Cortex of kidney (tissue), 1 donor: ENCODE results near the gene MAPK9.
"Not testable (repeated sequence)": the region's sequence is repeated elsewhere in the genome, so short reads cannot be mapped to it uniquely, and the experiment has no call there.

Experiments
- DNase-seq: peaks from one replicate; lab custom pipeline; 2025; lab: John Stamatoyannopoulos, UW

The MAPK9 gene

DNA sequence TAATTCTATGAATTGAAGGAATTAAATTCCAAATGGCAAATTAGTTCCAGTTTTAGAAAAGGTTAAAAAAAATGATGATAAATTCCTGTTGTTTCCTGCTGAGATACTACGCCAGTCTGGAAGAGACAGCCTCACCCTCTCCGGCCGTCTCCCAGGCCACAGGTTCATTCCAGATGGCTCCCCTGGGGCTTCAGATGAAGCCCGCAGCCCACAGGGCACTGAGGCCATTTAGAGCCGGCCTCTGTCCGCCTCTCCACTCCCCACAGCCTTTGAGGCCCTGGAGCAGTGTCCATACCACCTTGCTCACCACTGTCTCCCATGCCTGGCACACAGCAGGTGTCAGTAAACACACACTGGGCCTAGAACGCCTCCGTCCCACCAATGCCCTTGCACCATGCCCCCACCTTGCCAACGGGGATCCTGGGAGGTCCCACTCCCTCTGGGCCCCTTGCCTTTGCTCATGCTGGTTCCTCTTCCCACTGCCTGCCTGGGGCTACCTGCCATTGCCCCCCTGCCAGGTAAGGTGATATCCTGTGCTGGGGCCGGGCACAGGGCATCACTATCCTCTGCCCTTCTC lies 35.2 kb upstream of the MAPK9 start:
- no peak for DNase-seq

DNA sequence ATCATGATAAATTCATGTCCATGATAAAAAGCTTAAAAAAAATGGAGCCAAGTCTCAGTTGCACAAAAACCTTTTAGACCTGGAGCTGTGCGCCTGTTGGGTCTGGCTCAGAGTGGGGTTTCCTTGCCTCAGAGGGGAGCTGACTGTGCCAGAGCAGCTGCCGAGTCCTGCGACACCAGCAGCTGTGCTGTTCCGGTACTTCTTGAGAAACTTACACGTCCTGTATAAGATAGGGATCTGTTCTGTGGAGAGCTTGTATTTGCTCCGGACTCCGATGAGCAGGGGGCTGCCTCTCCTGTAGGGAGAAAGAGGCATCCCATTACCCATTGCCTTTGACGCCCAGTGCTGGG lies 32.7 kb upstream of the MAPK9 start:
- no peak for DNase-seq

DNA sequence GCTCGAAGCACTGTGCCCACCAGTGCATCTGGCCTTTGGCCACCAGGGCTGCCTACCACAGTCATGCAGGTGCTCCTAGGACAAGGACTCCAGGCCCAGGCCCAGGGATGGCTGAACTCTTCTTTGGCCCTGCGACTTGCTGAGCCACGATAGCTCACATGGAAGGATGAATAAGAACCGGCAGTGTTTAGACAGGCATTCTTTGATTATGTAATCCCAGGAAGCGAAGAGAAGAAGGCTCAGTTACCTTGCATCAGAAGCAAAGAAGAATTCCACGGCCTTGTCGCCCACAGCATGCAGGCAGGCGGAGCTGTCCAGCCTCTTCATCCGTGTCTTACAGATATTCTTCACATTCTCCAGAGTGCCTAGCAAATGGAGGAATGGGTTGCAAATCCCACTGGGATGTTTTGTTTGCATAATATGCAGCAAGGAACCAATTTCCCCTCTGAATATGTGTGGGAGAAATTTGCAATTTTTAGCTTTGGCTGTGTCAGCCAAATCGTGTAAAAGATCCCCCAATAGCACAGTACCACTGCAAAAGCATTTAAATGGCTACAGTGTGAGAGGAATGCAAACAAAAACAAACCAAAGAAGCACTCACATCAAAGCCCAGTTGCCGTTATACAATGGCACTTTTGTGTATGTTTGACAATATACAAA lies 32.2 kb upstream of the MAPK9 start:
- no peak for DNase-seq

DNA sequence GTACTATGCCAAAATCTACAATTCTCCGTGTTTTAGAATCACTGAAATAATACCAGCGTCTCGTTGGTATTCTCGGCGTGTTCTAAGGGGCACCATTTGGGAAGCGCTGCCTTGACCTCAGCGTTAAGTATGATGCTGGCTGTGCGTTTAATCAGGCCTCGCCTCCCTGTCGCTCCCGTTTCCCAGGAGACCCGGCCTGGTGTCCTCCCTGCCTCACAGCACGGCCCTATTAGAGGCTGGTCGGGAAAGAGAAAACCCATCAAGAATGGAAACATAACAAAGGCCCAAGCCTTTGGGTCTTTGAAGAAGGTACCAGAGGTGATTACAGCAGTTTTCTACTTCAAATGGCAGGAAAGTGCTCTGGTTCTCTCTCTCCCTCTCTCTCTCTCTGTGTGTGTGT lies 31.3 kb upstream of the MAPK9 start:
- no peak for DNase-seq

DNA sequence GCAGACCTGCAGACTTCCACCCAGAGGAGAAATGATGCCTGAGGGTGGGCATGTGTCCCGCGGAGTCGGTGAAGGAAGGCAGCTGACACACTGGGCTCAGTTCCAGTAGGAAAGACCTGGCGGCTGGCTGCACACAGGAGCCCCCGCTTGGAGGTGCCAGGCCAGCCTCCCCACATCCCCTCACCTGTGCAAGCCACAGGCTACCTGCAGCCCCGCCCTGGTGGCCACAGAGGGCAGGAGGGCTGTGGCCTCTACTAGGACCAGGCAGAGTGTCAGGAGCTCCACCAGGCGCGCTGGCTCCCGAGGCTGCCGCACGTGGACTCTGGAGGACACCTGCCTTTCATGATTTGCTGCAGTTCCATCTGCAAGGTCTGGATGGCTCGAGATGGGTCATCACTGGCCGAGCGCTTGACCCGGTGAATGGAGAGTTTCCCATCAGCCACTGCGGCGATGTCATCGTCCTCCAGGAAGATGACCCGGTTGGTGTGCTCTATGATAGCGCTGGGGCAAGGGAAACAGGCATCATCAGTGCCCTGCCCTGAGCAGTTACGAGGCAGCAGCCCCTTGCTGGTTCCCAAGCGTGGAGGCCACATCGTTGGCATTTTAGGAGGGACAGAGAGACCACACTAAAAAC lies 26.7 kb upstream of the MAPK9 start:
- DNase-seq = no peak

DNA sequence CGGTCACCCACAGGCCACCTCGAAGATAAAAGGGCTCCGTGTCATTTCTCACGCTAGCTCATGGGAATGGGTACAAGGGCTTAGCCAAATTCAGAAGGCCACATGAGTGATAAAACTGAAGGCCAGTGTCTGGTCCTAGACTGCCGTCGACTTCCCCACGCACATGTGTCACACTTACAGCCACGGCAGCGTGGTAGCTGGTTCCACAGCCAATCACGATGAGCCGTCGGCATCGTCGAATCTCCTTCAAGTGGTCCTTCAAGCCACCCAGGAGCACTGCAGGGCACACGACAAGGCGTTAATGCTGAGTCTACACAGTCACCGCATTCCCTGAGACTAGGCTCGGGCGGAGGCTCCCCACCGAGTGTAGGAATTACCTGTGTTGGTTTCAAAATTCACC lies 24.7 kb upstream of the MAPK9 start:
- no peak for DNase-seq

DNA sequence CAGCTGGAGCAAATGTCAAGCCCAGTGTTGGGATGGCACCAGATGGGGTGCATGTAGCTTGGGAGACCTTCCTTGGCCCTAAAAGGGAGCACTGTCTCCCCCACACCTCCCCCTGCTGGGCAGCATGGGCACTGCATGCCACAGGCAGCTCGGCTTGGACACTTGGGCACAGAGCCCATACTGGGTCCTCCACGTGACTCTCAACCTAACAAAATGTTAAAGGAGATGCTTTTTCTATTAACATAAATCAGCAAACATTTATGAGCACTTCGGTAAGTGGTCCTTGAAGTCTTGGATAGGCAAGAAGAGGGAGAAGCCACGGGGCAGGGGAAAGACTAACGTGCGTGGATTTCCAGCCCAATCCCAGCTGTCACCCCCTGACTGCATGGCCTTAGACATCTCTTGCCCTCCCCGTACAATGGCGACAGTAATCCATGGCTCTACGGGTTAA lies 23.9 kb upstream of the MAPK9 start:
- DNase-seq = no peak

DNA sequence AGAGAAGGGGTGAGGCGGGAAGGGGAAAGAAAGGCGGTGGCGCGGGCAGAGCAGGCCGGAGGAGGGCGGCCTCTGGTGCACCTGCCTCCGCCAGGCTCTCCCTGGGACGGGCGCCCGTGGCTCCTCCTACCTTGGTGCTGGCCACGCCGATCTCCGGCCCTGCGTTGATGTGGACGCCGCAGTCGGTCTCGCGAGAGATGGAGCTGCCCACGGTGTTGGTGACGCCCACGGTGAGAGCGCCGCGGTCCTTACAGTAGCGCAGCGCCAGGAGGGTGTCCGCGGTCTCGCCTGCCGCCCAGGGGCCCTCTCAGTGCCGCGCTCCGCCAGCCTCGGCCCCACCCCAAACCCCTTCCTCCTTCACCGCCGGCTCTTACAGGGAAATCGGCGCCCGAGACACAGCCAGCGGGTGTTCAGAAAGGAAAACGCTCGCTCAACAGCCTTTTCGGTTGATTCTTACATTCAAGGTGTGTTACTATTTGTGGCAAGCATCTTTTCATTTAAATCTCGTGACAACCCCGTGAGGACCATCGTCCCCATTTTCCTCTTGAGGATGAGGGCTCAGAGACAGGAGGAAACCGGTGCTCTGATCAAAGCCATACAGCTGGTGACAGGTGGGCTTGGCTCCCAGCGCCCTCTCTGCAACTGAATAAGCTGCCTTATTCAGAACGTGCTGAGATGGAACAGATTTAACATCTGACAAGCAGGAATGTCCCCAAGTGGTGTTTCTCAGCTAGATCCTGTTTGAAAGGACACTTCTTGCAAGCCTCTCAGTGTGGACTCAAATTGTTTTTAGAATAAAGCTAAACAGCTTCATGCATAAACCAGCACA lies 22.0 kb upstream of the MAPK9 start:
- no peak for DNase-seq

DNA sequence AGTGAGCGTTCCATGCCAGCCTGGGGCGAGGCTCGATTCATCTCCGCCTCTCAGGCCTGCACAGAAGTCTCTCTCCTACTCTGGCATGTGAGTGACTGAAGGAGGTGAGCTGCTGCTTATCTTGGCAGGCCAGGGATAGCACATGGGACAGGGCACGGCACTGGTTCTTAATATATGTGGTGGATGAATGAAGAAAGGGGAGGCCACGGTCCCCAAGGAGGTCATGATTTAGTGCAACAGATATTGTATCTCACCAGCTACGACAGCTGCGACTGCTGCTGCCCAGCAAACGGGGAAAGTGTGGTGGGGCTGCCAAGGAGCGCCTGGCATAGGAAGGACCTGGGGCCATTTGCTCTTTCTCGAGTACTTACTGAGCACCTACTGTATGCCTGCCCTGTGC lies 19.3 kb upstream of the MAPK9 start:
- DNase-seq = no peak

DNA sequence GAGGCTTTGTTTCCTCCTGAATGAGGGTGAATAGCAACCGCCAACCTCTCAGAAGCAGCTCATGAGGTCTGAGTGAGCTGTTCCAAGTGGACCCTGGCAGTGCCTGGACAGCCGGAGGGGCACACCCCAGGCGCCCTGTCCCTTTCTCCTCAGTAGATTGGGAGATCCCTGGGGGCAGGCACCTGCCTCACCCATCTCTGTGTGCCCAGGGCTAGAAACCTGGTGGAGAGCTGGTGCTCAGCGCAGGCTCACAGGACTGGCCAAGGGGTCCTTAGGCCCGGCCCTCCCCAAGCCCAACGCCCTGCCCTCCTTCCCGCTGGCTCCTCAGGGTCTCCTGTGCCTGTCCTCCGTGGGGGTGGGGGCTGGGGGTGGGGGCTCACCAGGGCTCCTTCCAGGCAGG lies 14.9 kb upstream of the MAPK9 start:
- no peak for DNase-seq

DNA sequence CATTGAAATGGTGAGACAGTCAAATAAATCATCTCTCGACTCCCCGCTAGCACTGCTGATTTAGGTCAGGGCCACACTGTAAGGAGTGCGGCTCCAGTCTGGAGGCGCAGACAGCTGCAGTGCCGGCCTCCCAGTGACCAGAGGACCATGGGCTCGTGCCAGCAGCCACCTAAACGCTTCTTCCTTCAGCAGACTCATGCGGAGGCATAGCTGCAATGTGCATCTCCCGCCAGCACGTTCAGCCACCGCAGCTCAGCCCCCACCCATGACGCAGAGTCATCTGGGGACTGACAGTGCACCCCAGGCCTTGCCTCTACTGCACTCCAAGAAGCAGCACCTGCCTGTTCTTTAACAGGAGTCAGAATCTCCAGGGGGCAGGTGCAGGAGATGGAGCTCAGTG lies 13.6 kb upstream of the MAPK9 start:
- DNase-seq = no peak

DNA sequence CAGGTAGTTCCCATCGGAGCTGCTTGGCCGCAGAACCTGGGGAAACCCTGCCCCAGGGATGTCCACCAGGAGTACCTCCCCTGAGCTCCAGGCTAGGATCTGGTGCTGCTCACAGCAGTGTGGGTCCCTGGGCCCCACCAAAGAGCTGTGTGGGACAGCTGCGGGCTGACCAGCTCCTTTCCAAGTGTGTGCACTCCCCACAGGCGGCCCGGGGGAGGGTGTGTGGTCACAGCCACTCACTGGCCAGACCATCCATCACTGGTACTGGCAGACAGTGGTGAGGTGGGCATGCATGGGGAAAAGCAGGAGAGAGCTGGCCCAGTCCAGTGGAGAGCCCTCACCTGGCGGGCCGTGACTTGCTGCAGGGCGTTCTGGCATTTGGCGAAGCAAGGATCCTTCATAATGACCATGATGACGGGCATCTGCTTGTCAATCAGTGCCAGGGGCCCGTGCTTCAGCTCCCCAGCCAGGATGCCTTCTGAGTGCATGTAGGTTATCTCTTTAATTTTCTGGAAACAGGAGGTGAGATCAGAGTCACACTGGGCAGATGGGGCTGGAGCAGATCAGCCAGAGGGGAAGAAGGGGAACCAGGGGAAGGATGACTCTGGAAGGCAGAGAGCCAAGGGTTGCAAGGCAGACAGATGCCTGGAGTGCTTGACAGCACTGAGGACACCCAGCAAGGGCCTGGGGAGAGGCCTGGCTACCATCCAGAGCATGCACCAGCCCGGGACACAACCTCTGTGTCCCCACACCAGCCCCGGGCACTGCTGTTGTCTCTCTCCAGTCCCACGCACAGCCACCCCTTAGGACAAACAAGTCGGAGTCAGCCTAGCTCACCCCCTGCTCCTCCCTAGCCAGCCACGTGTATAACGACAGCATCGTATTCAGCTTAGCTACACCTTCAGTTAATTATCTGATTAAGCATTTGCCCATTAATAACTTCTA lies 12.8 kb upstream of the MAPK9 start:
- no peak for DNase-seq

DNA sequence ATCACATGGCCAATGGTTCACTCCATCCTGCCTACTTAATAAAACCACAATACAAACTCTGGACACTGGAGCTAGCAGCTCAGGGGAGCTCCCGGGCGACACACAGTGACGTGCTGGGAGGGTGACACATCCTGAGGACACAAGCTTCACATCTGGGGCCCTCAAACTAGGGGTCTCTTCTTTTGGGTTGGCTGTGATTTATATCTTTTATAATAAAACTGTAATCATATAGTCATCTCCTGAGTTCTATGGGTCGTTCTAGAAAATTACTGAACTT lies 12.1 kb upstream of the MAPK9 start:
- no peak for DNase-seq

DNA sequence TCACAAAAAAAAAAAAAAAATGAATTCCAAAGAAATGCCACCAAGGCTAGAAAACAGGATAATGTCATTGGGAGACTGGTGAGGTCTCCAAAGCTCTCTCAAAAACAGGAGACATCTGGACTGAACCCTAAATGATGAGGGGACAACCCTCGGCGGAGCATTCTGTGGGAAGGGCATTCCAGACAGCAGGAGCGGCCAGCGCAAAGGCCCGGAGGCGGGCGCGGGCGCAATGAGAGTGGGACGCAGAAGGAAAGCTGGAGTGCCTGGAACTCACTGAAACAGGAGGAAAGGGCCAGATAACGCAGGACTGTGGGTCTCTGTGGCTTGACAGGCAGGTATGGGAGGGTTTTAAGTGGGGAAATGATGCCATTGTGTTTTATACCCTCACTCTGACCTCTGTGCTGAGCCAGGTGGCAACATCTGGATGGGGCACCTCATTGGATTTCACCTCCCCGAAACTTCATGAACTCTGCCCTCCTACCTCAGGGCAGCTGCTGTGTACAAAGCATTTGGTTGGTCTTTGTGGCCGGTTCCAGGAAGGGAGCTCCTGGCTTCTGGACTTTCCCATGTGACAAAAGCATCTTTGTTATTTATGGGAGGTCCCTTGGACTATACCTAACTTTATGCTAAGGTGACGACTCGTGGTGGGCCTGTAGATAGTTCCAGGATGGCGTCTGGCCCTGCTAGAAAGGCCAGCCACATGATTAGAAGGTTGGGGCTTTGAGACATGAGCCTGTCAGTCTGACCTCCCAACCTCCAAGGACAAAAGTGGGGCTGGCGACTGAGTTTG lies 11.5 kb upstream of the MAPK9 start:
- DNase-seq = no peak

DNA sequence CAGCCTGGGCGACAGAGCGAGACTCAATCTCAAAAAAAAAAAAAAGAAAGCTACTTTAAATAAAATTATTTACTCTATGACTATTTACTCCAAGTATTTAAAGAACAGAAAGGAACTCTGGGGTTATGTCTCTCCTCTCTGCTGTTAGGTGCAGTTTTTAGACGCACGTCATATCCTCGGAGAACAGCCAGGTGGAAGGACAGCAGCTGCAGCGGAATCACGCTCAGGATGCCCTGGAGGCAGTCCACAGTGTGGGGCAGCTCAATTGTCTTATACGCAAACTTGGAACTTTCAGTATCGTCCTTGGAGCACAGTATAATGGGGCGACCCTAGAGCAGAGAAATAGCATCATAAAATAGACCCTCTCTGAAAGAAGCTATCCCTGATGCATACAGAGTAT lies 10.4 kb upstream of the MAPK9 start:
- no peak for DNase-seq

DNA sequence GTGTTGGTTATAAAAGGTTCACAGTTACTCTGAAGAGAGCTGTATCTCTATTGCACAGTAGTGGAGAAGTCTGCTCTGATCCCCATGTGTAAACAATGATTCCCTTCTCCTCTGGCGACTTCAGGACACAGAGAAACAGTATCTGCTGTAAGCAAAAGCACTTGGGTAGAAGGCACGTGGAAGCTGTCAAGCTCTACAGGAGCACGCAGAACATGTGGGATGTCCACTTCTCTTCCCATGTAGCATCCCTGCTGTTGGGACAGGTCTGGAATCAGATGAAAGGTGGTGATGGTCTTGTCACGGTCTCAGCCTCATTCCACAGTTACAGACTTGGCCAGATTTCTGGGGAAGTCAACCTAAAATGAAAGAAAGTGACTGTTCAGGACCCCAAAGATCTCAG lies 9.4 kb upstream of the MAPK9 start:
- DNase-seq = no peak

DNA sequence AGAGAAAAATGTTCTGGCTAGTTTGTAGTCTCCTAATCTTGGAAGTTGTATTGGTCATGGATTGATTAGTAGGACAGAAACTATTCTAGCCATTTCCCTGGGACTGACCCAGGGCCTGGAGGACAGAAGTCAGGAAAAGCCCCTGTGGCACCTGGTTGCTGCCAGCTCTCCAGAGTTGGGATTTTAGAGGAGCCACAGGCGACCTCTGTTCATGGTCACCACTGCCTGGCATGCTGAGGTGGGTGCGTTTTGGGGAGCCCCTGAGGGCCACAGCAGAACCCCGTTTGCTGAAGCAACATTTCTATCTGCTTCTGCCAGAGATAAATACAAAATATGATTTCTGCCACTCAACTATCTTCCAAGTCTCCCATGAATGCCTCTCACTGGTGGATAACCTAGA lies 7.6 kb upstream of the MAPK9 start:
- no peak for DNase-seq

DNA sequence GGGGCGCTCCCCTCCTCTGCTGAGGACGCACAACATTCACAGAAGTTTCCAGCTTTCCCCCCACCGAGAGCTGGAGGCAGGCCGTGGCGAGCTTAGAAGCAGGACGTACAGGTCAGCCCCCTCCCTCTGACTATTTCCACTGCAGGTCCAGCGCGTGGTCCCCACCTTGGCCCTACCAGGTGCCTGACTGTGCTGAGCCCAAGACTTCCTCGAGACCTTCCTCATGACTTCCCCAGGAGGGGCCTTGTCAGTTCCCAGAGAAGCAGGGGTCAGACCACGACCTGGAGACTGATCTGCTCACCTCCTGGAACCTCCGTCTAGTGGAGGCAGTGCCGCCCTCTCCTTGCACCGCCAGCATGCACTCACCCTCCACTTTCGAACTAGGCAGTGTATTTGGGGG lies 7.1 kb upstream of the MAPK9 start:
- DNase-seq = not testable (repeated sequence)

DNA sequence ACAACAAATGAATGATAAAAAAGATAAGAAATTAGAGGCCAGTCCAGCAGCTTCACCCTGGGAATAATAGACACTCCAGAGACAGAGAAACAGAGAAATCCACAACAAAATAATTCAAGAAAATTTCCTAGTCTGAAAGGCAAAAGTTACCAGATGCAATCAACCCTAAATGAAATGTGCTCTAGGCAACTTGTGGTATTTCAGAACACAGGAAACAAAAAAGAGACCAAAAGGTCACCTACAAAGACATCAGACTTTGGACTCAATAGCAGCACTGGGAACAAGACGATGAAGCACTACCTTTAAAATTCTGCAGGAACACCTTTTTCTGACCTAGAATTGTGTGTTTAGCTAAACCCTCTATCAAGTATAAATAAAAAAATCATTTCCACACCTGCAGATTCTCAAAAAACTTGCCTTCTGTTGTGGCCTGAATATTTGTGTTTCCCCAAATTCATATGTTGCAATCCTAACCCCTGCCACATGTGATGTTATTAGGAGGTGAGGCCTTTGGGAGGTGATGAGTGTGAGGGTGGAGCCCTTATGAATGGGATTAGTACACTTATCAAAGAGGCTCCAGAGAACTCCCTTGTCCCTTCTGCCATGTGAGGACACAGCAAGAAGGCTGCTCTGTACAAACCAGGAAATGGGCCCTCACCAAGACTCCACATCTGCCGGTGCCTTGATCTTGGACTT lies 5.9 kb upstream of the MAPK9 start:
- no peak for DNase-seq

DNA sequence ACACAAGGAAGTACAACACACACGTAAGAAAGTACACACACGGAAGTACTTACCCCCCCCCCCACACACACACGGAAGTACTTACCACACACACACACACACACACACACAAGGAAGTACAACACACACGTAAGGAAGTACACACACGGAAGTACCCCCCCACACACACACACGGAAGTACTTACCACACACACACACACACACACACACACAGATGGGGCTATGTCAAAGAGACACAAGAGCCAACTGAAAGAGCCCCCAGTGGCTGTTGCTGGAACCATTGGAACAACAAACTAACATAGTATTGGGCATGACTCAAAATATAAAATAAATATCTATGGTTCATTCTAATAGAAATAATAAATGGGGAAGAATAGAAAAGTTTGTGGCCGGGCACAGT lies 4.9 kb upstream of the MAPK9 start:
- DNase-seq = no peak
